CD4-positive, alpha-beta T cell treated with Interleukin-21 for 1 hour (primary cell): Measurements from ENCODE around the gene TIMM10.

Experiments
- DNase-seq: peaks from one replicate; pipeline ENCODE4 v3.0.0-alpha.2; 2020

The TIMM10 gene

GRCh38 chr11:57501953-57502352, 28.6 kb downstream of the TIMM10 start:
- DNase-seq: no peak

- DNase-seq: no peak
These were observed 29.6 kb downstream of the TIMM10 start for GRCh38 chr11:57500926-57501325.

DNA sequence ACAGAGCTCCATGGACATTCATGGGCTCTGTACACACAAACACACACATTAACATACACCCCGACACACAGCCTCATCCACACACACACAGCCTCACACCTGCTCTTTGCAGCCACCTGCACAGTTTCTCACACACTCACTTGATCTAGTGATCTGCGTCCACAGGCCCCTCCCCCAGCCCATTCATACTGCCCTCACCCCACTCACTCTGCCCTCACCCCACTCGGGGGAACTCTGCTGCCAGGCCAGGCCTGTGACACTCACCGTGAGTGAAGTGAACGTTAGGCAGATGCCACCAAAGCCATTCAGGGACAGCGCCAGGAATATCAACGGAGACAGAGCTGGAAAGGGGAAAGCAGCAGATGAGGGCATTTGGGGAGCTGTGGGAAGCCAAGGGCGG, 30.0 kb downstream of the TIMM10 start:
- DNase-seq: no peak

DNA sequence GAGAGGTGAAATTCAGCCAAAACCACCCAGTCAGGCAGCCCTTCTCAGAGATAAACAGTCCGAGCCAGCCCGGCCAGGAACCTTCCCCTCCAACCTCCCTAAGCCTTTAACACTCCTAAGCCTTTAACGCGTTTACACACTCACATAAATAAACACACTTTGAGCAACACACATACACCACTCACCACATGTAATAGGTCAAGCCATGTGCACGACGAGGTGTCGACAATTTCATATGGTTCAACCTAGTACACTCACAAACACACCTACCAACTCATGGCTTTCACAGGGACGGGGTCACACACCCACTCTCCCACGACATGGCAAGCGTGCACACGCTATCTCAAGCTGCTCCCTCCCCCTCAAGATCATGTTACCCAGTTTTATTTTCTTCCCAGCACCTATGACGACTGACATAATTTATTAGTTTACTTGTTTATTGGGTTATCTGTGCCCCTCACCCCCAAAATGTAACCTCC, 30.5 kb downstream of the TIMM10 start:
- no peak for DNase-seq

GRCh38 chr11:57499413-57499982, 31.1 kb downstream of the TIMM10 start:
- peak; percentile 37 for DNase-seq

DNA sequence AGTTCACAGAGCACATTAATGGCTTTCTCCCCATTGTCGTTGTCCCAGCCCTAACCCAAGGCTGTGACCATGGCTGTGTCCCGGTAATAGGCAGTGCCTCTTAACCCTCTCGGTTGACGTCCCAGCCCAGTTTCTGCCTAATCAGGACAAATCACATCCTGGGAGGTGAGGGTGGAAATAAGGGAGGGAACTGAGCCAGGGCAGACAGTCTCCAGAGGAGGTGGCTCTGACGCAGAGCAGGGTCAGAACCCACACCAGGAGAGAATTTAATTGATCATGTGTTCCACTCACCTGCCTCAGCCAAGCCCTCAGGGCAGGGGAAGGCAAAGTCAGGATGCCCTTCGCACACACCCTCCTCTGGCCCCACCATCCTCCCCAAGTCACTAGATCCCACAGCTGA, 32.0 kb downstream of the TIMM10 start:
- DNase-seq: no peak

- DNase-seq: no peak
These were observed 33.0 kb downstream of the TIMM10 start for GRCh38 chr11:57497303-57498247.

DNA sequence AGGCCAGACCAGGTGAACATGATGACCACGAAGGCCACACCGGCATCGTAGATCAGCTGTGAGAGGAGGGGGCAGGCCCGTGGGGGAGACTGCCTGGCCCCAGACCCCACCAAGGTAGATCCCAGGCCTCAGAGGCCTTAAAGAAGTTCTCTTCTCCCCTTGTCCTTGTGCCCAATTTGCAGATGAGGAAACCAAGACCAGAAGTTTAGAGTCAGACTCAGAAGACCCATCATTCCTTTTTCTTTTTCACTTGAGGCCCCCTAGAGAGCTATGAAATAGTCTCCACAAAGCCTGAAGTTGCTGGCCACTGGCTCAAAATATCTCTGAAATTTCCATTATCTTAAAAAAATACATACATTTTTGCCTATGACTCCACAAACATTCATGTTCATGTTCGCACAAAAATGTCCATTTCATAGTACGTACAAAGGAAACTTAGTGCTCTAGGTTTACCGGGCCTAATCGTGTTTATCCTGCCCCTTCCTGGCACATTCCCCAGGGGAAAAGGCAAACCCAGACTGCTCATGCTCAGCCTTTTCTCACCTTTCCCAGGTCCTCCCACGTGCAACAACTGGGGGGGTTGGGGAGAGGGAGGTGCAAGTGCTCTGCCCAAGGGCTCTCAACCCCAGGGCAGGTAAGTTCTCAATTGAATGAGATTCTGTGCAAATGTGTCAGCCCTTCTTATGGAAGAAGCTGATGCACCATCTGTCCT, 34.3 kb downstream of the TIMM10 start:
- no peak for DNase-seq

GRCh38 chr11:57493507-57494503, 36.7 kb downstream of the TIMM10 start:
- peak; percentile 74 for DNase-seq

GRCh38 chr11:57491371-57492061, 39.0 kb downstream of the TIMM10 start:
- DNase-seq: peak; percentile 50

DNA sequence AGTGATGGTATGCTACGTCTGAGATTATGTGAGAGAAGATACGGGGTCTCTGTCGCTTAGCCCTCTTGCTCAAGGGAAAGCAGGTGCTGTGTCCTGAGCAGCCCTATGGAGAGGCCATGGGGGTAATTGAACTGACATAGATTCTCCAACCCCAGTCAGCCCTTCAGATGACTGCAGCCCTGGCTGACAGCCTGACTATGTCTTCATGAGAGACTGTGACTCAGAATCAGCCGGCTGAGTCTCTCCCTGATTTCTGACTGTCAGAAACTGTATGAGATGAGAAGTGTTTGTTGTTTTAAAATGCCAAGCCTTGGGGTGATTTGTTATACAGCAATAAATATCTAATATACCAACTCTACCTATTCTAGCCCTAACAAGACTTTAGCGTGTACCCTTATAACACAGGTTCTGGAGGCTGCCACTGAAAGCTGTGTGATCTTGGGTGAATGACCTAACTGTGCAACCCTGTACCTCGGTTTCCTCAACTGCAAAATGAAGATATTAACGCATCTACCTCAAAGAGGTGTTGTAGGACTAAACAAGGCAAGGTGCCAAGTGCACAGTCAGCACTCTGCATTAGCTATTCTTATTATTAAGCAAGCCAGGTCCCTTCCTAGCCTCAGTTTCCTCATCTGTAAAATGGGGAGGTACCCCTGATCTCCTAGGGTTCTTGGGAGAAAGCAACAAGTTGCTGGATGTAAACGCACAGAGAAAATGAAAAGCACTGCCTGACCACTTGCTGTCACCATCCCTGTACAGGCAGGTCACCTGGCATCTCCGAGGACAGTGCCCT, 39.9 kb downstream of the TIMM10 start:
- DNase-seq: no peak

GRCh38 chr11:57487920-57488659, 42.5 kb downstream of the TIMM10 start:
- DNase-seq: no peak

- no peak for DNase-seq
These were observed 43.4 kb downstream of the TIMM10 start for GRCh38 chr11:57487021-57487778.

GRCh38 chr11:57485217-57485990, 45.1 kb downstream of the TIMM10 start:
- DNase-seq: no peak

- DNase-seq: no peak
These were observed 46.3 kb downstream of the TIMM10 start for GRCh38 chr11:57484141-57484710.

DNA sequence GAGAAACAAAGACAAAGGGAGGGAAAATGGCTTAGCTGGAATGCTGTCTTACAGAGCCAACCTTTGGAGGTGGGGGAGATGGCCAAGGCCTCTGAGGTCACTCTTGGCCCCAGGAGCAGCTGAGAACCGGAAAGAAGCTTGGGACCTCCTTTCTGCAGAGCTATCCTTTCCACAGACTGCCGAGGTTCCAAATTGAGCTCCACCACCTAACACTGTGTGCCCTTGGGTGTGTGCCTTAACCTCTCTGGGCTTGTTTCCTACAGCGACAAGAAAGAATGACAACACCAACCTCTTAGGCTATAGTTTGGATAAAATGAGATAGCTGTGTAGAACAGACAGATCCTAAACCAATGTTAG, 47.0 kb downstream of the TIMM10 start:
- no peak for DNase-seq

GRCh38 chr11:57482782-57483561, 47.6 kb downstream of the TIMM10 start:
- DNase-seq: peak; percentile 57
